ENCODE results near the gene HIRA.

- TF ChIP-seq CTCF (IDR thresholded peaks at IDR 0.05; ENCODE audit: low read depth, low read length) (no peak), EZH2phosphoT487 (IDR thresholded peaks at IDR 0.05; ENCODE audit: low read depth) (no peak)
Observed at GRCh38 chr22:19480173-19480568, 48.6 kb upstream of the HIRA start.
